K562 (cell line): Measurements from ENCODE around the gene ZNF474. TPM values are rescaled to one million over a fixed set of nuclear protein-coding genes. Genes with fewer than 3 reads are reported as not detected.

Experiments used
- C11orf30 ChIP-seq: fragments of 450-650 bp; IDR thresholded peaks from 2 replicates; pipeline ENCODE4 v1.6.1; 2016; ENCODE audit warnings: low read depth, mild to moderate bottlenecking
- E2F4 ChIP-seq: sonication (generic); formaldehyde crosslinking; IDR thresholded peaks from 2 replicates; pipeline ENCODE4 v1.8.0; 2022; ENCODE audit warnings: mild to moderate bottlenecking, low read depth, missing genetic modification reagents
- FOXJ2 ChIP-seq: fragments of 200-800 bp; sonication (Bioruptor generic); IDR thresholded peaks from 2 replicates; pipeline ENCODE4 v1.6.1; 2016; ENCODE audit warnings: missing genetic modification characterization, missing compliant biosample characterization
- FOXP1 ChIP-seq: sonication (generic); formaldehyde crosslinking; IDR thresholded peaks from 2 replicates; pipeline ENCODE4 v1.8.0; 2022; ENCODE audit warnings: mild to moderate bottlenecking, missing genetic modification reagents
- MAFF ChIP-seq: IDR thresholded peaks from 2 replicates; pipeline ENCODE4 v1.6.1; 2012; ENCODE audit warnings: low read length, improper control_type of control experiment
- MAFG ChIP-seq: fragments of 450-650 bp; conservative IDR thresholded peaks from 2 replicates; pipeline ENCODE4 v1.6.1; 2016; ENCODE audit warnings: missing genetic modification characterization, missing compliant biosample characterization
- MAZ ChIP-seq, 2 experiments: fragments of 450-650 bp in 1 of 2; sonication (generic) in 1 of 2; formaldehyde crosslinking; IDR thresholded peaks in 1 of 2; conservative IDR thresholded peaks in 1 of 2; 2 replicates each; pipeline versions ENCODE4 v1.4.0 to v1.5.0; 2020; ENCODE audit warnings: mild to moderate bottlenecking in 1 of 2, missing genetic modification reagents in 1 of 2
- MBD2 ChIP-seq: sonication (generic); IDR thresholded peaks from 2 replicates; pipeline ENCODE4 v1.6.1; 2016; ENCODE audit warnings: low read depth, borderline replicate concordance
- RREB1 ChIP-seq: fragments of 250-450 bp; sonication (Bioruptor Pico); IDR thresholded peaks from 2 replicates; pipeline ENCODE4 v1.4.0; 2020
- SRF ChIP-seq, 2 experiments: fragments of 250-450, 450-650 bp in 1 of 2; sonication (Bioruptor Pico) in 1 of 2; sonication (generic) in 1 of 2; formaldehyde crosslinking; IDR thresholded peaks; 2 replicates each; pipeline versions ENCODE4 v1.5.0 to v1.5.1; 2020 to 2022; ENCODE audit warnings: mild to moderate bottlenecking in 1 of 2, missing genetic modification reagents in 1 of 2
- THRA ChIP-seq: fragments of 450-650 bp; IDR thresholded peaks from 2 replicates; pipeline ENCODE4 v1.6.1; 2017; ENCODE audit warnings: mild to moderate bottlenecking, moderate library complexity
- ZZZ3 ChIP-seq: fragments of 450-650 bp; IDR thresholded peaks from 2 replicates; pipeline ENCODE4 v1.6.1; 2016; ENCODE audit warnings: antibody characterized with exemption, mild to moderate bottlenecking, moderate library complexity
- polyA plus RNA-seq, 8 experiments: library from polyadenylated mRNA; depleted of rRNA in 4 of 8; stranded (reverse) in 5 of 8; unstranded in 3 of 8; fragments of >200 nt; fragmentation: Nextera tagmentation in 2 of 8; fragmentation: Illumina TruSeq in 1 of 8; extraction: Ambion mirVana in 2 of 8; extraction: Trizol in 1 of 8; gene quantifications; 2 replicates each; pipeline versions ENCODE4 v1.2.1 to v1.2.3, GENCODE V29; 2011 to 2014; ENCODE audit warnings: inconsistent platforms in 1 of 8, missing spikeins in 1 of 8
- total RNA-seq, 7 experiments: library from RNA; depleted of rRNA in 6 of 7; stranded (reverse); fragments of >200 nt in 6 of 7; fragmentation: Illumina TruSeq in 2 of 7; extraction: Trizol in 2 of 7; gene quantifications; 2 replicates each; pipeline versions ENCODE4 v1.2.1 to v1.2.3, GENCODE V29; 2011 to 2021; ENCODE audit warnings: low replicate concordance in 1 of 7

Gene ZNF474
- total and polyA plus RNA-seq, 9 of the 15 experiments (the other 6 are each of a cell fraction or from before 2014, with no cell fraction given): 0.16 to 0.62 (median 0.39) TPM

- TF ChIP-seq THRA (no peak), FOXP1 (CRISPR knock-in tag) (no peak), C11orf30 (peak; percentile 82), MBD2 (no peak), MAFF (peak; percentile 45; the same call in 1 of the 2 replicates), FOXJ2 (no peak), MAFG (tag) (peak; percentile 69), SRF (CRISPR knock-in tag; IDR thresholded peaks at IDR 0.05) (no peak), E2F4 (no peak), MAZ (CRISPR knock-in tag; conservative IDR thresholded peaks at IDR 0.05 in 1 of 2, IDR thresholded peaks at IDR 0.05 in 1 of 2) (no peak), ZZZ3 (no peak), RREB1 (no peak)
These were observed 34.2 kb upstream of the ZNF474 start (continued) for GRCh38 chr5:122095158-122095557.
